NCI-H82 treated with DMSO at 0.1 percent for 48 hours (cell line): ENCODE measurements around the gene CD160.
"Not testable (repeated sequence)": the region's sequence is repeated elsewhere in the genome, so short reads cannot be mapped to it uniquely, and the experiment has no call there.

Source experiments
- DNase-seq: peaks from one replicate; lab custom pipeline; 2025; ENCODE audit not compliant: unreplicated experiment; lab: John Stamatoyannopoulos, UW

CD160 gene

DNA sequence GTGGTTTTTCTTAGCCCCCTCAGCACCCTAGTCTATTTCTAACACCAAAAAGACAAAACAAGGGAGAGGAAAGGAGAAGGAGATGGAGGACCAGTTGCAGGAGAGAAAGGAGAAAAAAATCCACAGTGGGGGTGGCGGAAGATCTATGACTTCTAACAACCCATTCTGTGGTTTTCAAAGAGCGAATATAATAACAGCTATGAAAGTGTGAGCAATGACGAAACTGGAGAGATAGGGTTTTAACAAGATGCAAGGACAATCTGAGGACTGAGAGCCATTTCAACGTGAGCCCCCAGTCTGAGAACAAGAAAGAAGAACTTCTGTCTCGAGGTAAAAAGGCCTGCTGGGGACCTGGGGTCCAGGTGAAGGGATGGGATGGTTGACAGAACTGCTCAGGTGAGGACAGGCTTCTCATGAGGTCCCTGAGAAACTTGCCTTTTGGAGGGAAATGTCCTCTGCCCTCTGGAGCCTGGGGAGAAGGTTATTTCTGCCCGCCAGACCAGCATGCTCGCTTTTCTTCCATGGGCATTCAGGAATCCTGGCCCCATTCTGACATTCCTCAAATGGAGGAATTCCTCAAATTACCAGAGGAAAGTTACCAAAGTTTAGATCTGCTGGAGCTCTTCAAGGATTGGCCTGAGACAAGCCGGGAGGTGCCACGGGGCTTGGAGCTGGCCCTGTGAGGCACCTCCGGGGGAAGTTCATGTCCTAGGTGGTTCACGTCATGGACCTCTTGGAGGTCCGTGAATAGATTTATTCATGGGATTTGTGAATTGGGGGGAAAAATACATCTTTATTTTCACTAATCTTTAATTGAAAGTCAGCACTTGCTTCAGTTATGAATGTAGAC, at the start of gene CD160:
Gene CD160, plus strand, starts transcription at position 270 of the 850 bp plus-strand sequence. CDS start 8,829 bp downstream, outside the sequence.
- DNase-seq = no peak

DNA sequence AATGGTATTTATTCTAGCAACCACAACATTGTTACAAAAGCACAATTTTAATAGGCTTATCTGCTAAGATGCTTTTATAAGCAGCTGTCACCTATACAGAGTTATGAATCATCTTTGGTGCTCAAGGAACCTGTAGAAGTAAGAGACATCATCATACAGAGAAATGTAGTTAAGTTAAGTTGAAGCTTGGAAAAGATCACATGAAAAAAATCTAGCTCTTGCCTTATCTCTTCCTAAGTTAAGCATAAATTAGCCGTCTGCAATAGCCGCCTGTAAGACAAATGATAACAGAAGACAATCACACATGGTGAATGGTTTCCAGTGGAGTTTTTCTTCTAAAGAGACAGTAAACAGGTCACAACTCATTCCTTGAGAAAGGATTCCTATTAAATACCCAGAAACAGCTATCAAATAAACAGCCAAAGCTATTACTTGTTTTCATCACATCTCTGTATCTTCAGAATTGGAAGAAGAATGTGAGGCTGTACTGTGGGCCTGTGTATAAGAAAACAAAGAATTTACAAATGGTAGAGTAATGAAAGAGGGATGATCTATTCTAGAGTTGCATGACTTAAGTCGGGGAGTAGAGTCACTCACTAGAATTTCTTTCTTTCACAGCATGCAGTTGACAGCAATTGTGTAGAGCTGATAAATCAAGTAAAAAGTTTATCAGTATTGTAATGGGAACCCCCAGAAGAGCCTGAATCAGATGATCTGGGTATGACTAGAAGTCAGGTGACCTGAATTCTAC, 48.1 kb upstream of the CD160 start:
- not testable (repeated sequence) for DNase-seq

DNA sequence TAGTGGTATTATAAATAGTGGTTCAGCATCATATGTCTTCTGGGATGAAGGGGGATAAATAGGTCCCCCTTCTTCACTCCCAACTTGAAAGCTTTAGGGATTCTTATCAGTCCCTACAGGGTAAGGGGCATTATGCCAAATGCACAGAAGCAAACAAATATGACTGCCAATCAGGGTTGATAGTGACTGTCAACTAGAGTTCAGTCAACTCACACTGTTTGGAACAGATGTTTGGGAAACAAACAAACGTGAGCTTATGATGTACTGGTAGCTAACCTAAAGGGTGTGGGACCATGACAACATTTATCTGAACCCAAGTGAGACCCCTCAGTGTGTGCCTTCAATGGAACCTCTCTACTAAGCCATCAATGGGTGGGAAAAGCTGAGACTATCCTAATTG, 46.1 kb upstream of the CD160 start:
- not testable (repeated sequence) for DNase-seq

DNA sequence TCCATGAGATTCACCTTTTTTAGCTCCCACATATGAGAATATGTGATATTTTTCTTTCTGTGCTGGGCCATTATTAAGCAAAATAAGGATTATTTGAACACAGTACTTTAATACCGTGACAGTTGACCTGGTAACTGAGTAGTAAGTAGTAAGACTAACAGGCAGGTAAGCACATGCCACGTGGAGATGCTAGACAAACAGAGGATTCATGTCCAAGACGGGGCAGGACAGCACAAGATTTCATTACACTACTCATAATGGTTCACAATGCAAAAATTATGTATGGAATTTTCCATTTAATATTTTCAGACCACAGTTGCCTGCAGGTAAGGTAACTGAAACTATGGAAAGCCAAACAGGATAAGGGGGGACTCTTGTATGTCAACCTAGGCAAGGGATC, 34.4 kb upstream of the CD160 start:
- not testable (repeated sequence) for DNase-seq

GRCh38 chr1:145686078-145686477, 33.2 kb upstream of the CD160 start:
- not testable (repeated sequence) for DNase-seq

DNA sequence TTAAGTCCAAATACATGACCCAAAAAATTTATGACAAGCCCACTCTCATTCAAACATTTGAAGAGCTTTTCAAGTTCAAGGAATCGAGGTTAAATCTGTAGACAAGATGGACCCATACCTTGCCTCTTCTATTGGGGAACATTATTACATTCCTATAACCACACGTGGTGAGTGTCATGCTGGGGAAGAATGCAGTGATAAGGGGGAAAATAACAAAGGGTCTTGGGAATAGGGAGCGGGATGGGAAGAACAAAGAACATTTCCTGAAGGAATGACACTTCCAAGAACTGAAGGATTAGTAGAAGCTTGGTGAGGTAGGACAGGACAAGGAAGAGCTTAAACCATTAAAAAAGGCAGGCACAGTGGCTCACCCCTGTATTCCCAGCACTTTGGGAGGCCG, 31.0 kb upstream of the CD160 start:
- no peak for DNase-seq

- DNase-seq = no peak
Measured at GRCh38 chr1:145688924-145689323, 30.4 kb upstream of the CD160 start.

- DNase-seq = no peak
Measured at GRCh38 chr1:145689922-145690321, 29.4 kb upstream of the CD160 start.

GRCh38 chr1:145690587-145691558, 28.4 kb upstream of the CD160 start:
- DNase-seq = no peak

DNA sequence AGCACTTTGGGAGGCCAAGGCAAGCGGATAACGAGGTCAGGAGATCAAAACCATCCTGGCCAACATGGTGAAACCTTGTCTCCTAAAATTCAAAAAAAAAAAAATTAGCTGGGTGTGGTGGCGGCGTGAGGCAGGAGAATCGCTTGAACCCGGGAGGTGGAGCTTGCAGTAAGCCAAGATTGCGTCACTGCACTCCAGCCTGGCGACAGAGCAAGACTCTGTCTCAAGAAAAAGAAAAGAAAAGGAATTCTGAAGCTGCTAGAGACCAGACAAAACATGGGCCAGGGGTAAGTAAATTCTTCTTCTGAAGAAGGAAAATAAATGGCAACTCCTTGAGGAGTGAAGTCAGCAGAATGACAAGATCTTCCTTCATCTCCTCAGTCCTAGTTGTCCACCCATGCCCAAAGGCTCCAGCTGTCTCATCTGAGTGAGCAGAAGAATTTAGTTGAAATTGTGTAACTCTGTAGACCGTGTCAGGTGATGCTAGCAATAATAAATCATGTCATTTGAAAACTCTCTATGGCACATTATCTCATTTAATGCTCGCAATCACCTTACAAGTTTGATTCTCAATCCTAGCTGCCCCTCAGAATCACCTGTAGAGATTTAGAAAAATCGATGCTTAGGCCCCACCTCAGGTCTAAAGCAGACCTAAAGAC, 26.4 kb upstream of the CD160 start:
- DNase-seq = no peak

- no peak for DNase-seq
Measured at GRCh38 chr1:145695821-145696629, 23.3 kb upstream of the CD160 start.

- no peak for DNase-seq
Measured at GRCh38 chr1:145696630-145696960, 22.7 kb upstream of the CD160 start.

- DNase-seq = no peak
Measured at GRCh38 chr1:145701306-145701862, 17.9 kb upstream of the CD160 start.

DNA sequence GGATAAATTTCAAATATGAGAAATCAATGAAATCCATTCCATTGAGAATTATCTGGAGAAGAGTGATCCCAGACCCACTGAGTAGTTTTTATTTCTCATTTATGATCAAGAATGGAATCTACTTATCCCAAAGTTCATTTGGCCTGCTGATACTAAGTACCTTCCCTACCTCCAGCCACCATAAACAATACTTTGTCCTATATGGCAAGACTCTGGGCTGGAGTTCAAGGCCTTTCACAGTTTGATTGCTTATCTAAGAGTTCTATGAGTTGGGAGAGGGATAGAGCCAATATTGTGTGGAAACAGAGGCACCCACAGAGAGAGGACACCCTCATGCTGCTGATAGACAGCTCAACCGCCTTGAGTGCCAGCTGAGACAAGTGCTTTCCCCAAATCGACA, 17.2 kb upstream of the CD160 start:
- DNase-seq = no peak

DNA sequence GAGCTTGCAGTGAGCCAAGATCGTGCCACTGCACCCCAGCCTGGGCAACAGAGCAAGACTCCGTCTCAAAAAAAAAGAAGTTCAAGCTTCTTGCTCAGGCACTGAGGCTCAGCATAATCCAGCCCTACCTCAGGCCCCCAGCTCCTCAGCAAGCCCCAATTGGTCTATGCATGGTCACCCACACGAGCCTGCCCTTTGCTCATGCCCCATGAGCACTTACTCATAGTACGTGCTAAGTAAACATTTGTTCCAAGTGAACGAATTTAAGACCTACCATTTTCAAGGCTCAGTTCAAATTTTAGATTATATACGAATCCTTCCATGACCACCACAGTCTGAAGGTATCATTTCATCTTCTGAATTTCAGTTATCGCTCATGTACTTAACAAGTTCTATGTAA, 16.5 kb upstream of the CD160 start:
- no peak for DNase-seq

DNA sequence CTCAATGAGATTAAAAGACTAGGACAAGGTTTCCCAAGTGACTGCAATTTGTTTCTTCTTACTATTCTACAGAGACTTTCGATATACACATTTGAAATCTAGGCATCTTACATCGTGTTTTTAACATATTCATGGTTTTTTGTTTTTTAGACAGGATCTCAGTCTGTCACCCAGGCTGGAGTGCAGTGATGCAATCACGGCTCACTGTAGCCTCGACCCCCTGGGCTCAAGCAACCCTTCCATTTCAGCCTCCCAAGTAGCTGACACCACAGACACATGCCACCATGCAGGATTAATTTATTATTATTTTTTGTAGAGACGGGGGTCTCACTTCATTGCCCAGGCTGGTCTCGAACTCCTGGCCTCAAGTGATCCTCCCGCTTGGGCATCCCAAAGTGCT, 13.7 kb upstream of the CD160 start:
- DNase-seq = no peak

- DNase-seq = no peak
Measured at GRCh38 chr1:145706086-145706664, 13.1 kb upstream of the CD160 start.

- DNase-seq = no peak
Measured at GRCh38 chr1:145707183-145707867, 12.0 kb upstream of the CD160 start, which contains the start of gene PDZK1. Gene PDZK1 (minus strand): TSS chr1:145707368. CDS start chr1:145688021, 19,347 bp downstream.
